Fibroblast of lung (primary cell): Measurements from ENCODE around the gene TTC39B.

ENCODE experiments used
- EZH2 ChIP-seq: IDR thresholded peaks from 2 replicates; pipeline ENCODE4 v1.5.1; 2012; ENCODE audit warnings: low read length, control low read depth, mild to moderate bottlenecking; ENCODE audit errors: missing control alignments
- TF ChIP-seq, protein P1 (sequence below), 2 donors: IDR thresholded peaks in 1 of 2; conservative IDR thresholded peaks in 1 of 2; 1 replicate in 1 of 2; 2 replicates in 1 of 2; pipeline ENCODE4 v1.5.1; 2011 to 2012; ENCODE audit warnings: low read length in 2 of 2, control low read depth in 1 of 2, inconsistent platforms in 1 of 2, low read depth in 1 of 2, mild to moderate bottlenecking in 1 of 2

- TF ChIP-seq, protein P1, sequence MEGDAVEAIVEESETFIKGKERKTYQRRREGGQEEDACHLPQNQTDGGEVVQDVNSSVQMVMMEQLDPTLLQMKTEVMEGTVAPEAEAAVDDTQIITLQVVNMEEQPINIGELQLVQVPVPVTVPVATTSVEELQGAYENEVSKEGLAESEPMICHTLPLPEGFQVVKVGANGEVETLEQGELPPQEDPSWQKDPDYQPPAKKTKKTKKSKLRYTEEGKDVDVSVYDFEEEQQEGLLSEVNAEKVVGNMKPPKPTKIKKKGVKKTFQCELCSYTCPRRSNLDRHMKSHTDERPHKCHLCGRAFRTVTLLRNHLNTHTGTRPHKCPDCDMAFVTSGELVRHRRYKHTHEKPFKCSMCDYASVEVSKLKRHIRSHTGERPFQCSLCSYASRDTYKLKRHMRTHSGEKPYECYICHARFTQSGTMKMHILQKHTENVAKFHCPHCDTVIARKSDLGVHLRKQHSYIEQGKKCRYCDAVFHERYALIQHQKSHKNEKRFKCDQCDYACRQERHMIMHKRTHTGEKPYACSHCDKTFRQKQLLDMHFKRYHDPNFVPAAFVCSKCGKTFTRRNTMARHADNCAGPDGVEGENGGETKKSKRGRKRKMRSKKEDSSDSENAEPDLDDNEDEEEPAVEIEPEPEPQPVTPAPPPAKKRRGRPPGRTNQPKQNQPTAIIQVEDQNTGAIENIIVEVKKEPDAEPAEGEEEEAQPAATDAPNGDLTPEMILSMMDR (conservative IDR thresholded peaks at IDR 0.05 in 1 of 2, IDR thresholded peaks at IDR 0.05 in 1 of 2; ENCODE audit: low read depth in 1 of 2, low read length in 2 of 2), result no peak
- no peak for TF ChIP-seq EZH2
Measured at GRCh38 chr9:15218994-15219393, 88.0 kb downstream of the TTC39B start.
